Hepatic stellate cell (primary cell): Measurements from ENCODE around the gene GLT8D2.

ENCODE experiments used
- DNase-seq: peaks from one replicate; pipeline ENCODE4 v3.0.0; 2011; ENCODE audit warnings: low spot score

Gene GLT8D2

DNA sequence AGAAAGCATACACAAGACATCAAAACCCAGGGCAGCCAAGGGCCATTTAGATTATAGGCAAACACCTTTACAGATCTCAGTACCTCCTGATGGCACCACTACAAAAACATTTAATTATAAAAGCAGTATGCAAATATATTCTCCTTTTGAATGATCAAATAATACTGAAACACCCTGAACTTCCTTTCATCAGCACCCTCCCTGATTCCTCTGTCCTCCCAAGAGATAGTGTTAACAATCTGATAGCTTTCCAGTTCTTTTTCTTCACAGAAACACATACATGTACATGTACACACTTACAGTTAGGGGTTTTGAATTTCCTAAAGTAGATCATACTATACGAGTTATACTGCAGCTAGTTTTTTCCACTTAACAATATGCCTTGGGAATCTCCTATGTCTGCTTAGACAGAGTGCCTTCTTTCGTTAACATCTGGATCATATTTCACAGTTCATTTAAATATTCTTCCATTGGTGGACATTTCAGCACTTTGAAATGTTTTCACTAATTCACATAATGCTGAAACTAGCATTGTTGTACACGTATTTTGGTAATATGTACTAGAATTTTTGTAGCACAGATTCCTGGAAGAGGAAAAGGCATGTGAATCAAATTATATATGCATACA, 49.1 kb downstream of the GLT8D2 start:
- no peak for DNase-seq

DNA sequence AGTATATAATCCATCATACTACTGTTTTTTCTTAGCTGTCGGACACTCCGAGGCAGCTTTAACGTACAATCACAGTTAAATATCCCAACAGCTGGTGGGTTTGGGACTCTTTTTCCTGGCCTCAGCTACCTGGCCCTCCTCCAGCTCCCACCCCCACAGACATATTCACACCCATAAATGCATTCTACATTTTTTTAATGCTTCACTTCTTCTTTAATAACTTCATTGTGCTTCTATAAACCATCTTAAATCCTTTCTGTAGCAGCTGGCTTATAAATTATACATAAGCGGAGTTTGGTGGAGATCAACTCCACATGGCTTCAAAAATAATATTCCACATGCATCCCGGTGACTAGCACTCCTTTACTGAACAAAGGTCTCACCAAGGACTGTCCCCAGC, 51.0 kb downstream of the GLT8D2 start:
- DNase-seq, result no peak

DNA sequence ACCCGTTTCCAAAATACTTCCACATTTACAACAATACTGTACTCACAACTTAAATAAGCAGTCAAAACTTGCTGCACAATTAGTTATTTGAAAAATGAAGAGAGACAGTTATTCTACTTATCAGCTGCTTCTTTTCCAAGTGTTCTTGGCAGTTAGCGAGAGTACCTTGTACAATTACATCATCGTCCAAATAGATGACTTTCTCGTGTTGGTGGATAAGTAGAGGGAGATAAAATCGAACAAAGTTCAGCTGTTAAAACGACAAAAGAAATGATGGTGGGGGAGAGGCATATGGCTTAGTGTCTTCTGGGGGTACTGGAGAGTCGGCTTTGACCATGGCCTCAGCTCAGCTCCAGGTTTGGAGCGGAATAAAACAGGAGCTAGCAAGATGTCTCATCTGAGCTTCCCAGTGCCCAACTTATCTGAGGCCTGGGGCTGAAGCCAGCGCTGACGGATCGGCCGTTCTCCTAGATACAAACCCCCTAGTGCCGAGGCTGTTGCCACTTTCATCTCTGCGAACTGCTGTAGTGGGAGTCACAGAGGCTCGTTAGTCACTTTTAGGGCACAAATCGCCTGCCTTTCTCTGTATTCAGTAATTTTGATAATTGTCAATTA, 52.6 kb downstream of the GLT8D2 start:
- no peak for DNase-seq

DNA sequence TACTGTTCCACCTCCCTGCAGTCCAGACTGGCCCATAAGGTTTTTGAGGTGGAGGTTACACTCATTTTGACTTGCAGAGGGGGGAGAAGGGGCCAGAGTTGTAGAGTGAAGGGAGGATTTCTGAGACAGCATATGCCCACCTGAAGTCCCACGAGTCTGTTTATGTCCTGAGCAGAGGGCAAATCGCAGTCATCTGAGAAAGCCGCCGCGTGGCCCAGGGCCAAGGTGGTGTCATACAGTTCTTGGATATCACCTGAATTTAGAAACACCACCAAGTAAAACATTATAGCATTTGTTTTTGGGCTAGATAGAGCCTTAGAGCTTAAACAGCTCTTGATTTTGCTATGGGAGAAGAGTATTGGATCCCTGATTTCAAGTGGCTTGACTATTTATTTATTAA, 53.4 kb downstream of the GLT8D2 start:
- DNase-seq, result no peak

DNA sequence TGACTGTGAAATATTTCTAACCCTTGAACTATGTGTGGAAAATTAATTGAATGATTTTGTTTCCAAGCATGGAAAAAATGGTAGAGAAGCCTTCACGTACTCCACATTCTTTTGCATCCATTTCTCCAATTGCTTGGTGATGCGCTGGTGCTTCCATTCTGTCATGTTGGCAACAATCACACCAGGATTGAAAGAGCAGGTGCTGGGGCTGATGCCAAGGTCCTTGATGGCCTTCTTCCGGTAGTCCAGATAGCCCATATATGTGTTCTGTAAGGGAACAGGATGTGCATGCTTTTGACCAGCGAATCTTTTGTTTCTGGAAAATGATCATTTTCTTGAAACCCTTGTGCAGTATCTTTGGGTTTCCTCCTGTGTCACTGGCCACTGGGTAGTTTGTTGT, 55.8 kb downstream of the GLT8D2 start:
- no peak for DNase-seq

DNA sequence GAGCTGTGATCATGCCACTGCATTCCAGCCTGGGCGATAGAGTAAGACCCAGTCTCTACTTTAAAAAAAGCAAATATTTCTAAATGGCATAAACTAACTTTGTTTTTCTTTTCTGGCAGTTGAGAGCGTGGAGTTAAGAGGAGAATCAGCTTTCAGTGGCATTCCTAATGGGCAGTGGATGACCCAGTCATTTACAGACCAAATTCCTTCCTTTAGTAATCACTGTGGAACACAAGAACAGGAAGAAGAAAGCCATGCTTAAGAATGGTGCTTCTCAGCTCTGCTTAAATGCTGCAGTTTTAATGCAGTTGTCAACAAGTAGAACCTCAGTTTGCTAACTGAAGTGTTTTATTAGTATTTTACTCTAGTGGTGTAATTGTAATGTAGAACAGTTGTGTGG, 63.2 kb downstream of the GLT8D2 start:
- no peak for DNase-seq

DNA sequence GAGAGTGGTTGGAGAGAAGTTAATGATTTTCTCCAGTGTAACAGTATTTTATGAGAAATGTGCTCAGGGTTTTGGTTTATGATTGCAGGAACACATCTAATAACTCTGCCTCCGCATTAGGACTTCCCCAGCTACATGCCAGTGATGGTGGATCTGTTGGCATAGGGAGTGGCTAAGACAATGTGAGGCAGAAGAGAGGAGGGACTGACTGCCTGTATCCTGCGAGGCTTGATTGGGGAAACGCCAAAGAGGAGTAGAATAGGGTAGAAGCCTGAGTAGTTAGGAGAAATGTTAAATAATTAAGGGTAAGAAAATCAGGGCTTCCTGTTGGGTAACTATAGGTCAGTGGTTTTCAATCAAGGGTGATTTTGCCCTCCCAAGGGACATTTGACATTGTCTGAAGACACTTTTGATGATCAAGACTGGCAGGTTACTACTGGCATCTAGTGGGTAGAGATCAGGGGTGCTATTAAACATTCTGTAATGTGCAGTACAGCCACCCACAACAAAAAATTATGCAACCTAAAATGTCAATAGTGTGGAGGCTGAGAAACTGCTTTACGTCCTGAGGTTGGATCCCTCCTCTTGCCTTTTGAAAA, 71.5 kb downstream of the GLT8D2 start:
- no peak for DNase-seq

DNA sequence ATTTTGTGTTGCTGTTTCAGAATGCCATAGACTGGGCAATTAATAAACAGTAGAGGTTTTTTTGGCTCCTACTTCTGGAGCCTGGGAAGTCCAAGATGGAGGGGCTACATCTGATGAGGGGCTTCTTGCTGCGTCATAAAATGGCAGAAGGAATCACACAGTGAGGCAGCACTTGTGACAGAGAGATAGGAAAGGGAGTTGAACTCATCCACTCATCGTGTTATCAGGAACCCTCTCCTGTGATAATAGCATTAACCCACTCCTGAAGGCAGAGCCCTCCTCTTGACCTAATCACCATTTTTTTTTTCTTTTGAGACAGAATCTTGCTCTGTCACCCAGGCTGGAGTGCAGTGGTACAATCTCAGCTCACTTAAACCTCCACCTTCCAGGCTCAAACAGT, 74.6 kb downstream of the GLT8D2 start:
- DNase-seq, result no peak

DNA sequence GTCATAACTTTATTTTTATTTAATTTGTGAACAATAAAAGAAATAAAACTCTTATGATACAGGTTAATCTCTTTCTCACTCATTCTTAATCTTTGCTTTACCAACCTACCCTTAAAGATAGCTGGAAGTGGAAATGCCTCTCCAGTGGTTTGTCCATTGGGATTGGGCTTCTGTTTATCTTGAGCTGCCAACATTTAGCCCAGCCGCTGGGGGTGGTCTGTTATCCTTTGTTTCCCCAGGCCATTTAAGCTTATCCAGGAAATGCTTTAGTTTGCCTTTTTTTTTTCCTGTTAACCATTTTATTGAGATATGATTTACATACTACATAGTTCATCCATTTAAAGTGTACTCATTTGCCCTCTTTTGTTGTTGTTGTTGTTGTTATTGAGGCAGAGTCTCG, 76.1 kb downstream of the GLT8D2 start:
- no peak for DNase-seq

DNA sequence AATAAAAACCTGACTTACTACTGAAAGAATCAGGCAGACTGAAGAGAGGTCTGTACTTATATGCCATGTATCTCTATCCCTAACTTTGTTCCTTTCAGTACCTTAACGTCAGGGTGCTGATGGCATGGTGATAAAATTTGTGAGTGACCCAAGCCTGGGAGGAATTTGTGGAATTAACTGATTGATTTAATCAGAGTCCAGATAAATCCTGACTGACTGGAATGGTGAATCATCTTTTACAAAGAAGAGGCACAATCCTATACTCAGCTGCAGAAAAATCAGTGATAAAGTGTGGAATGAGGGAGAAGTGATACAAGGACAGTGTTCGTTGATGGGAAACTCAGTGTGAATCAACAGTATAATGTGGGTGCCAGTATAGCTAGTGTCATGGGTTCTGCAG, 80.6 kb downstream of the GLT8D2 start:
- peak; percentile 29 for DNase-seq

DNA sequence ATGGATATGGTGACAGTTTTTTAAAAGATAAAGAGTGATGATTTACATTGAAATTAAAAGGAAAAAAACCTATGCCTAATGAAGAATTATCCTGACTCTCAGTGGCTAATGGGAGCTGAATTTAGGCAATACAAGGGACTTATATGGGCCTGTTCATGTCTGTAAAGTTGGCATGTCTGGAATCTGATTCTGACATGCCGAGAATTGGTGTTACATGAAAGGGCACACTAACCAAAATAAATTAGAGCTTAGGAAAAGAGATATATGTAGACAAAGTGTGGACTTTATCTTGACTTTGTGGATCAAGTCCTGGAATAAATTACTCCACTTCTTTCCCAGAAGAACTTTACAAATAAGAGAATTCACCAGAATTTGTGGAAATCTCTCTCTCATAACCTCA, 83.3 kb downstream of the GLT8D2 start:
- no peak for DNase-seq

DNA sequence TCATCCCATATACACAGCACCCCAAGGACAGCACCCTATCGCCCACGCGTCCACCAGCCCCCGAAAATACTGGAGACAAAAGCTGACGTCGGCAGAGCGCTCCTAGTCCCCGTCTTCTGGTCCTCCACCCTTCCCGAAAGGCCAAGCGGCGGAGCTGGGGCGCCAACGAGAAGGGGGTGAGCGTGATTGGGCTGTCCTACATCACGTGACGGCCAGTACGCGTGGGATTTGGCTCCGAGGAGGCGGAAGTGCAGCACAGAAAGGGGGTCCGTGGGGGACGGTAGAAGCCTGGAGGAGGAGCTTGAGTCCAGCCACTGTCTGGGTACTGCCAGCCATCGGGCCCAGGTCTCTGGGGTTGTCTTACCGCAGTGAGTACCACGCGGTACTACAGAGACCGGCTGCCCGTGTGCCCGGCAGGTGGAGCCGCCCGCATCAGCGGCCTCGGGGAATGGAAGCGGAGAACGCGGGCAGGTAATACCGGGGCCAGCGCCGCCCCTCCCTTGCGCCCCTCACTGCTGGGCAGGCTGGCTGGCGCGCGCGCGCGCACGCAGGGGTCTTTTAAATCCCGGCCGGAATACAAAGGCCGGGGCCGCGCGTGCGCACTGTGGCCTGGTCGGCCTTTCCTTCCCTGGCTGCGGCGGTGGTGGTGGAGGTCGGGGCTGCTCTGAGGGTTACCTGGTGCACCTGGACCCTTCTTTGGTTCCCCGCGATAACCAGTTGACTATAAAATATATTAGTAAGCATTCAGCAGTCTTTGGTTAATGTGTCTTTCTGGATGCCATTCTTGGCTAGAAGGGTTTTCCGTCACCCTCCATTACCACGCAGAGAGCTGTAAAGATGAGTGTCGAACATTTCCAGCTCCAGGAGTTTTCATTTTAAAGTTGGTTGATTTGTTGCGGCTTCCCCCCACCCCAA, 84.1 kb downstream of the GLT8D2 start, which contains the start of gene TDG:
TDG (plus strand) TSS at position 283 of the 915 bp plus-strand sequence; CDS start at position 449, 166 bp downstream.
- peak; percentile 95 for DNase-seq

DNA sequence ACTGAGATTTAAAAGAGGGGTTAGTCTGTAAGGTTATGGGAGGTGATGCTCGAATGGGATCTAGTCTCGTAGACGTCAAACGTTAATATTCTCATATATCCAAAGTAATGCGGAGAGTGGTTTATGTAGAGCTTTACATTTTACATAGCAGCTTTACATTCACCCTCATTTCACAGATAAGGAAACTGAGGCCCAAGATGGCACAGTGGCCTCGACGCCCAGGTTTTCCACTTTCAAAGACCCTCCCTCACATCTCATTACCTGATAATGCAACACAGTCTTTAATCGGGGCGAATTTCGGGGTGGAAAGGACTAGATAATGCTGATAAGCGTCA, 84.8 kb downstream of the GLT8D2 start:
- DNase-seq, result no peak

DNA sequence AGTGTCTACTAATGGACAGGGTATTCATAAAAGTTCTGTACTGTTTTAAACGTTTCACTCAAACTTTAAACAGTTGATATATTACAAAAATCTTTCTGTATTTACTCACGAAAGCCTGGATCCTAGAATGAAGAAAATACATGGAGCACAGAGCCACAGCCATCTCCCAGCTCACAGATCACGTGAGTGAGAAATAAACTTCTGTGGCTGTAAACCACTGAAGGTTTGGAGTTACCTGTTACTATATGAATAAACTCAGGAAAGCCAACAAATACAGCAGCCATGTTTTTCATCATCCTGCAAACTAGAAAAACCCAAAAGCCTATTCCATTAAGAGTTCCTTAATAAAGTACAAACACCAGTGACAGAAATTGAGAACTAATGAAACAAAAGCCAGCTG, 85.2 kb downstream of the GLT8D2 start:
- DNase-seq, result no peak

DNA sequence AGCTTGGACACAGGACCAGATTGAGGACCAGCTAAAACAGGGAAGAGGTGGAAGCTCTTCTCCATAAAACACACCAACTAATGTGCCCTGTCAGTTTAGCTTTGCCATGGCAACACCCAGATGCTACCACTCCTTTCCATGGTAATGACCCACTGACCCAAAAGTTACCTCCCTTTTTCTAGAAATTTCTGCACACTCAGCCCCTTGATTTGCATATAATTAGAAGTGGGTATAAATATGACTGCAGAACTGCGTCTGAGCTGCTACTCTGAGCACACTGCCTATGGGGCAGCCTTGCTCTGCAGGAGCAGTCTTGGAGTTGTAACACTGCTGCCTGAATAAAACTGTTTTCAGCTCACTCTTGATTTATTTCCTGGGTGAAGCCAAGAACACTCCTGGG, 87.5 kb downstream of the GLT8D2 start:
- DNase-seq, result no peak

DNA sequence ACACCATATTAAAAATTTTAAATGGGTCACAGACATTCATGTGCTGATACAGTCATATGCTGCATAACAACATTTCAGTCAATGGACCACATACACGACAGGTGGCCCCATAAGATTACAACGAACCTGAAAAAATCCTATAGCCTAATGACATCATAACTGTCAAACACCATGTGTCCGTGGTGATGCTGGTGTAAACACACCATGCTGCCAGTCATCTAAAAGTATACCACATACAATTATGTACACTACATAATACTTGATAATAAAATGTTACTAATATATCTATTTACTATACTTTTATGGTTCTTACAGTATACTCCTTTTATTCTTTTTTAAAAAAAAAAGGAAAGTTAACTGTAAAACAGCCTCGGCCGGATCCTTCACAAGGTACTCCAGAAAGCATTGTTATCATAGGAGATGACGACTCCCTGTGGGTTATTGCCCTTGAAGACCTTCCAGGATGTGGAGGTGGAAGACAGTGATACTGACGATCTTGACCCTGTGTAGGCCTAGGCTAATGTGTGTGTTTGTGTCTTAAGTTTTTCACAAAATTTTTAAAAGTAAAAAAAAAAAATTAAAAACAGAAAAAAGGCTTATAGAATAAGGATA, 89.3 kb downstream of the GLT8D2 start:
- DNase-seq, result no peak

DNA sequence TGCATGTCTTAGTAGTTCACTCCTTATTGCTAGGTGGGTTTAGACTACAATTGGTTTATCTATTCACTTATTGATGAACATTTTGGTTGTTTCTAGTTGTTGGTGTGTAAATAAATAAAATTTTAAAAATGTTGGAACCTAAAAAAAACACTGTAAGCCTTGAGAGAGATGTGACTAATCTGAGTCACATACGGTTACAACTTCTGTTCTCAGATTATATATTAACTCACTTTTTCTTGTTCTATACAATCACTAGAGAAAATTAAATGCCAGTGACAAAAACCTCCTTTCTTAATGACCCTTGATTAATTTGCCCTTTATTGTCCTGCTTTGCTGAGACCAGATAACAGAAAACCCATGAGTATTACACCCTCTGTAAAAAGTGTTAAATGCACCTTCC, 91.4 kb downstream of the GLT8D2 start:
- no peak for DNase-seq

DNA sequence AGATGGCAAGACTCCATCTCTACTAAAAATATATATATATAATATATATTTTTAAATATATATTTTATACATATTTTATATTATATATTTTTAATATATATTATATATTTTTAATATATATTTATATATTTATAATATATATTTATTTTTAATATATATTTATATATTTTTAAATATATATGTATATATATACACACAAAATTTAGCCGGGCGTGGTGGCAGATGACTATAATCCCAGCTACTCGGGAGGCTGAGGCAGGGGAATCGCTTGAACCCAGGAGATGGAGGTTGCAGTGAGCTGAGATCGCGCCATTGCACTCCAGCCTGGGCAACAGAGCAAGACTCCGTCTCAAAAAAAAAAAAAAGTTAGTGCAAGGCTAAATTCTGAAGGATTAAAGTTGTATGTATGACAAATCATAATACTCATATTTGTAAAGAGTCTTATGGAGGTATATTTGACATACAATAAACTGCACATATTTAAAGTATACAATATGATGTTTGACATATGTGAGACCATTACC, 92.1 kb downstream of the GLT8D2 start:
- DNase-seq, result no peak

DNA sequence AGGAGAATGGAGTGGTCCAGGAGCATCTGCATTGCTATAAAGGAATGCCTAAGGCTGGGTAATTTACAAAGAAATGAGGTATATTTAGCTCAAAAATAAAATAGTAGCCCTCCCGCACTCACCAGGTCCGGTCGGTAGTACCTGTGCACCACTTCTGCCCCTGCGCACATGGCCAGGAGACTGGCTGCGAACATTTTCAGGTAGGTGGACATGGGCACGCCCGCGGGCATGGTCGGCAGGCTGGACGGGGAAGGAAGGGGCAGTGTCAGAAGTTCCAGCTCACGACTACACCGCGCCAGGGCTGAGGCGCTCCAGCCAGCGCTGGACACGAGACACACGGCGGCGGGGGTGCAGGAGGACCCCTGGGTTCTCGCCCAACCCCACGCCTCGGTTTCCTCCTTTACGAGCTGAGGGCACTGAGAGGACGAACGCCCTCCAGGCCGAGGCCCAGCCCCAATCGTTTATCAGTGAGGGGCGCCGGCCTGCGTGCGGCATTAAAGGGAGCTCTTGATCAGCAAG, 93.4 kb downstream of the GLT8D2 start:
- DNase-seq, result no peak

DNA sequence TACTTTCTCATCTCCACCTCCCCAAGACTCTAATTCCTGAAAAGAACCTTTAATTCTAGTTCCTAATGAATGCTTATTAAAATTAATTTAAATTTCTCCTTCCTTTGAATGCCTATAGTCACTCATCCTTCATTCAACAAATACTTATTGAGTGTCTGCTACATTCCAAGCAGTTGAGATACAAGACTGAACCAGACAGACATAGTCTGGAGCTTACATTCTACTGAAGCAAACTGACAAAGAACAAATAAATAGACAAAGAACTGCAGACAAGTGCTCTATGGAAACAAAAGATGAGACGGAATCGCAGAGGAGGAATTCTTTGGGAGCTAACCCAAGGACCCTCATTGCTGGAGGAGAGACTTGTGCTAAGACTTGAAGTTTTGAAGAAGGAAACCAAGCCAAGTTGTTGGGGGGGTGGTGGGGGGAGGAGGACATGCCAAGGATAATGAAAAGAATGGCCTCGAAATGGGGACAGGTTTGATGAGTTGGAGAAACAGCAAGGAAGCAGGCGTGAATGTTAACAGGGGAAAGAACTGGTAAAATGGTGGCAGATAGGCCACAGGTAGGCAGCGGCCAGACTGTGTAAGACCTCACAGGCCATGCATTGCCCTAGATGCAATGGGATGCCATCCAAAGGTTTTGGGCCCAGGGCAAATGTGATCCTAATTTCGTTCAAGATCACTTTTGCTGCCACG, 94.0 kb downstream of the GLT8D2 start:
- no peak for DNase-seq

DNA sequence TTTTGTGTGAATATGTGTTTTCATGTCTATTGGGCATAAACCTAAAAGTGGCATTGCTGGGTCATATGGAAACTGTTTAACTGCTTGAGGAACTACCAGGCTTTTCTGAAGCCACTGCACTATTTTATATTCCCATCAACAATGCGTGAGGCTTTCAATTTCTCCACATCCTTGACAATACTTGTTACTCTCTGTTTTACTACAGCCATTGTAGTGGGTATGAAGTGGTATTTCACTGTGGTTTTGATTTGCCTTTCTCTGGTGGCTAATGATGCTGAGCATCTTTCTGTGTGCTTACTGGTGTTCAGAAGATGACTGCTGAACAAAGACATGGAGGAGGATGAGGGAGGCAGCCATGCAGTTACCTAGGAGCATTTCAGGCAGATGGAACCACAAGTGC, 97.5 kb downstream of the GLT8D2 start:
- no peak for DNase-seq
